Midbrain (tissue), 1 donor: ENCODE data around the gene PLEKHA6.
"Not testable (repeated sequence)": the region's sequence is repeated elsewhere in the genome, so short reads cannot be mapped to it uniquely, and the experiment has no call there.

Source experiments
- DNase-seq: peaks from one replicate; lab custom pipeline; 2025; lab: John Stamatoyannopoulos, UW

Gene PLEKHA6

GRCh38 chr1:204338360-204338759 lies 21.4 kb downstream of the PLEKHA6 start:
- DNase-seq = no peak

- no peak for DNase-seq
These were observed 22.1 kb downstream of the PLEKHA6 start for GRCh38 chr1:204337583-204337982.

GRCh38 chr1:204337036-204337429 lies 22.7 kb downstream of the PLEKHA6 start:
- no peak for DNase-seq

GRCh38 chr1:204336421-204337035 lies 23.2 kb downstream of the PLEKHA6 start:
- DNase-seq = no peak

GRCh38 chr1:204335533-204335932 lies 24.2 kb downstream of the PLEKHA6 start:
- DNase-seq = no peak

GRCh38 chr1:204335085-204335484 lies 24.6 kb downstream of the PLEKHA6 start:
- no peak for DNase-seq

GRCh38 chr1:204334455-204334854 lies 25.3 kb downstream of the PLEKHA6 start:
- no peak for DNase-seq

- DNase-seq = no peak
These were observed 26.3 kb downstream of the PLEKHA6 start for GRCh38 chr1:204333427-204333826.

GRCh38 chr1:204331847-204332487 lies 27.8 kb downstream of the PLEKHA6 start:
- no peak for DNase-seq

- DNase-seq = no peak
These were observed 28.5 kb downstream of the PLEKHA6 start for GRCh38 chr1:204331275-204331674.

GRCh38 chr1:204327870-204328269 lies 31.9 kb downstream of the PLEKHA6 start:
- not testable (repeated sequence) for DNase-seq

- no peak for DNase-seq
These were observed 32.4 kb downstream of the PLEKHA6 start for GRCh38 chr1:204327359-204327758.

GRCh38 chr1:204326771-204327300 lies 32.9 kb downstream of the PLEKHA6 start:
- DNase-seq = no peak

- DNase-seq = peak; percentile 37
These were observed 33.8 kb downstream of the PLEKHA6 start for GRCh38 chr1:204325944-204326343.

- DNase-seq = no peak
These were observed 35.8 kb downstream of the PLEKHA6 start for GRCh38 chr1:204323887-204324286.

- DNase-seq = no peak
These were observed 37.3 kb downstream of the PLEKHA6 start for GRCh38 chr1:204322339-204322868.

- DNase-seq = no peak
These were observed 38.1 kb downstream of the PLEKHA6 start for GRCh38 chr1:204321665-204322064.

GRCh38 chr1:204321051-204321450 lies 38.7 kb downstream of the PLEKHA6 start:
- DNase-seq = no peak

- DNase-seq = no peak
These were observed 39.3 kb downstream of the PLEKHA6 start for GRCh38 chr1:204320382-204320804.

- DNase-seq = no peak
These were observed 40.3 kb downstream of the PLEKHA6 start for GRCh38 chr1:204319462-204319861.

GRCh38 chr1:204319027-204319426 lies 40.7 kb downstream of the PLEKHA6 start:
- no peak for DNase-seq

- no peak for DNase-seq
These were observed 41.4 kb downstream of the PLEKHA6 start for GRCh38 chr1:204318324-204318723.

GRCh38 chr1:204317170-204317569 lies 42.6 kb downstream of the PLEKHA6 start:
- no peak for DNase-seq
